ENCODE data around the gene TNFRSF18. TPM values are rescaled to one million over a fixed set of nuclear protein-coding genes. Genes with fewer than 3 reads are reported as not detected.

TNFRSF18 gene
- total RNA-seq, 2 experiments from 2014 or later: 375 to 387 TPM

GRCh38 chr1:1167398-1167821, 39.0 kb downstream of the TNFRSF18 start:
- CTCF ChIA-PET: no interaction called here
- POLR2A ChIA-PET: no interaction called here
- H3K27ac Mint-ChIP-seq: no peak overlapping the region
- no peaks in the 10 kb centered on the region for H3K9me3 Mint-ChIP-seq
- H3K4me1 Mint-ChIP-seq (ENCODE audit: low read depth): peaks cover 6% of the 10 kb centered on the region
- intact Hi-C loops (cut with micrococcal nuclease): no loop called here
- no peak for DNase-seq
- no peaks in the 10 kb centered on the region for H3K36me3 Mint-ChIP-seq
- H3K27me3 Mint-ChIP-seq: peaks cover 15% of the 10 kb centered on the region
- no peak overlapping the region for H3K4me3 Mint-ChIP-seq

GRCh38 chr1:1166642-1167397, 39.6 kb downstream of the TNFRSF18 start:
- no peaks in the 10 kb centered on the region for H3K9me3 Mint-ChIP-seq
- intact Hi-C loops (cut with micrococcal nuclease): no loop called here
- ChIA-PET CTCF (no interaction called here), POLR2A (no interaction called here)
- H3K36me3 Mint-ChIP-seq: no peaks in the 10 kb centered on the region
- peaks cover under 1% of the 10 kb centered on the region for H3K4me1 Mint-ChIP-seq (ENCODE audit: low read depth)
- no peak for DNase-seq
- H3K4me3 Mint-ChIP-seq: no peak overlapping the region
- peaks cover 11% of the 10 kb centered on the region for H3K27me3 Mint-ChIP-seq
- H3K27ac Mint-ChIP-seq: no peak overlapping the region

GRCh38 chr1:1165900-1166421, 40.4 kb downstream of the TNFRSF18 start:
- intact Hi-C loops (cut with micrococcal nuclease): no loop called here
- no peaks in the 10 kb centered on the region for H3K9me3 Mint-ChIP-seq
- no peak overlapping the region for H3K27ac Mint-ChIP-seq
- H3K4me3 Mint-ChIP-seq: no peak overlapping the region
- ChIA-PET CTCF (no interaction called here), POLR2A (no interaction called here)
- H3K27me3 Mint-ChIP-seq: peaks cover 11% of the 10 kb centered on the region
- DNase-seq: no peak
- H3K36me3 Mint-ChIP-seq: no peaks in the 10 kb centered on the region
- H3K4me1 Mint-ChIP-seq (ENCODE audit: low read depth): no peaks in the 10 kb centered on the region

GRCh38 chr1:1165485-1165884, 40.9 kb downstream of the TNFRSF18 start:
- no peaks in the 10 kb centered on the region for H3K4me1 Mint-ChIP-seq (ENCODE audit: low read depth)
- no peaks in the 10 kb centered on the region for H3K36me3 Mint-ChIP-seq
- CTCF ChIA-PET: no interaction called here
- peaks cover 11% of the 10 kb centered on the region for H3K27me3 Mint-ChIP-seq
- H3K4me3 Mint-ChIP-seq: no peak overlapping the region
- no peak for DNase-seq
- intact Hi-C loops (cut with micrococcal nuclease): no loop called here
- POLR2A ChIA-PET: no interaction called here
- H3K9me3 Mint-ChIP-seq: no peaks in the 10 kb centered on the region
- no peak overlapping the region for H3K27ac Mint-ChIP-seq

- no peak overlapping the region for H3K4me3 Mint-ChIP-seq
- H3K9me3 Mint-ChIP-seq: no peaks in the 10 kb centered on the region
- CTCF ChIA-PET: no interaction called here
- H3K36me3 Mint-ChIP-seq: no peaks in the 10 kb centered on the region
- peaks cover 7% of the 10 kb centered on the region for H3K27me3 Mint-ChIP-seq
- DNase-seq: no peak
- intact Hi-C loops (cut with micrococcal nuclease): no loop called here
- H3K27ac Mint-ChIP-seq: no peak overlapping the region
- no peaks in the 10 kb centered on the region for H3K4me1 Mint-ChIP-seq (ENCODE audit: low read depth)
- POLR2A ChIA-PET: no interaction called here
Measured at GRCh38 chr1:1164701-1165451, 41.5 kb downstream of the TNFRSF18 start.

GRCh38 chr1:1164361-1164700, 42.1 kb downstream of the TNFRSF18 start:
- H3K4me1 Mint-ChIP-seq (ENCODE audit: low read depth): no peaks in the 10 kb centered on the region
- no peak overlapping the region for H3K27ac Mint-ChIP-seq
- intact Hi-C loops (cut with micrococcal nuclease): no loop called here
- CTCF ChIA-PET: no interaction called here
- no peaks in the 10 kb centered on the region for H3K9me3 Mint-ChIP-seq
- POLR2A ChIA-PET: no interaction called here
- DNase-seq: no peak
- H3K4me3 Mint-ChIP-seq: no peak overlapping the region
- H3K27me3 Mint-ChIP-seq: peaks cover 5% of the 10 kb centered on the region
- no peaks in the 10 kb centered on the region for H3K36me3 Mint-ChIP-seq

GRCh38 chr1:1163538-1164070, 42.8 kb downstream of the TNFRSF18 start:
- Mint-ChIP-seq H3K4me1 (ENCODE audit: low read depth) (no peaks in the 10 kb centered on the region), H3K4me3 (no peak overlapping the region), H3K27me3 (peaks cover 5% of the 10 kb centered on the region), H3K9me3 (no peaks in the 10 kb centered on the region), H3K27ac (no peak overlapping the region), H3K36me3 (no peaks in the 10 kb centered on the region)
- POLR2A ChIA-PET: no interaction called here
- DNase-seq: no peak
- intact Hi-C loops (cut with micrococcal nuclease): no loop called here
- CTCF ChIA-PET: no interaction called here

- H3K27ac Mint-ChIP-seq: no peak overlapping the region
- no peak overlapping the region for H3K4me3 Mint-ChIP-seq
- H3K27me3 Mint-ChIP-seq: peaks cover 5% of the 10 kb centered on the region
- no peaks in the 10 kb centered on the region for H3K9me3 Mint-ChIP-seq
- no peak for DNase-seq
- intact Hi-C loops (cut with micrococcal nuclease): no loop called here
- no peaks in the 10 kb centered on the region for H3K4me1 Mint-ChIP-seq (ENCODE audit: low read depth)
- CTCF ChIA-PET: no interaction called here
- no peaks in the 10 kb centered on the region for H3K36me3 Mint-ChIP-seq
- POLR2A ChIA-PET: no interaction called here
Measured at GRCh38 chr1:1162597-1163537, 43.5 kb downstream of the TNFRSF18 start.

- Mint-ChIP-seq H3K27ac (no peak overlapping the region), H3K4me3 (no peak overlapping the region), H3K9me3 (no peaks in the 10 kb centered on the region), H3K4me1 (ENCODE audit: low read depth) (no peaks in the 10 kb centered on the region), H3K36me3 (no peaks in the 10 kb centered on the region), H3K27me3 (peaks cover 5% of the 10 kb centered on the region)
- intact Hi-C loops (cut with micrococcal nuclease): no loop called here
- no peak for DNase-seq
- POLR2A ChIA-PET: no interaction called here
- CTCF ChIA-PET: no interaction called here
Measured at GRCh38 chr1:1161683-1162079, 44.7 kb downstream of the TNFRSF18 start.

- H3K9me3 Mint-ChIP-seq: peaks cover 4% of the 10 kb centered on the region
- intact Hi-C loops (cut with micrococcal nuclease): no loop called here
- H3K4me3 Mint-ChIP-seq: no peak overlapping the region
- DNase-seq: no peak
- CTCF ChIA-PET: no interaction called here
- H3K4me1 Mint-ChIP-seq (ENCODE audit: low read depth): no peaks in the 10 kb centered on the region
- H3K27me3 Mint-ChIP-seq: peaks cover 5% of the 10 kb centered on the region
- no peak overlapping the region for H3K27ac Mint-ChIP-seq
- POLR2A ChIA-PET: no interaction called here
- no peaks in the 10 kb centered on the region for H3K36me3 Mint-ChIP-seq
Measured at GRCh38 chr1:1161078-1161682, 45.2 kb downstream of the TNFRSF18 start.

- intact Hi-C loops (cut with micrococcal nuclease): no loop called here
- Mint-ChIP-seq H3K9me3 (peaks cover 10% of the 10 kb centered on the region), H3K36me3 (no peaks in the 10 kb centered on the region), H3K27ac (no peak overlapping the region), H3K4me1 (ENCODE audit: low read depth) (no peaks in the 10 kb centered on the region), H3K4me3 (no peak overlapping the region), H3K27me3 (peaks cover 2% of the 10 kb centered on the region)
- ChIA-PET POLR2A (no interaction called here), CTCF (no interaction called here)
- DNase-seq: no peak
Measured at GRCh38 chr1:1160281-1160930, 46.0 kb downstream of the TNFRSF18 start.

Measured in activated CD4-positive, alpha-beta memory T cell treated with anti-CD3 and anti-CD28 coated beads for 36 hours (primary cell).